Ovary (tissue), 10 donors: ENCODE results near the gene CNDP2. TPM values are rescaled to one million over a fixed set of nuclear protein-coding genes. Genes with fewer than 3 reads are reported as not detected.

Experiments
- DNase-seq, 5 donors: peaks; one replicate each; pipeline ENCODE4 v3.0.0-alpha.2; 2019 to 2020
- H3K27ac ChIP-seq, 2 donors: fragments of 200-600 bp; one replicate each; pipeline versions ENCODE4 v1.5.1 to v1.8.0; 2019 to 2022
- H3K27me3 ChIP-seq: fragments of 200-600 bp; one replicate; pipeline ENCODE4 v1.8.0; 2022
- H3K36me3 ChIP-seq: fragments of 200-600 bp; sonication (generic); one replicate; pipeline ENCODE4 v1.5.1; 2019
- H3K4me1 ChIP-seq: one replicate; pipeline ENCODE4 v1.8.1; 2013; ENCODE audit warnings: mild to moderate bottlenecking, moderate library complexity; ENCODE audit not compliant: insufficient read depth
- H3K4me3 ChIP-seq: fragments of 200-600 bp; sonication (generic); one replicate; pipeline ENCODE4 v1.5.1; 2017
- H3K9me3 ChIP-seq, 2 donors: fragments of 200-600 bp in 1 of 2; sonication (generic) in 1 of 2; one replicate each; pipeline versions ENCODE4 v1.5.1 to v1.8.1; 2013 to 2019; ENCODE audit warnings: mild to moderate bottlenecking in 1 of 2, moderate library complexity in 1 of 2
- CTCF ChIP-seq, 3 donors: fragments of 450-650 bp in 2 of 3; fragments of 200-600 bp in 1 of 3; IDR thresholded peaks; one replicate each; pipeline versions ENCODE4 v1.5.1 to v1.8.0; 2016 to 2022; ENCODE audit warnings: antibody characterized with exemption in 3 of 3, mild to moderate bottlenecking in 1 of 3
- EP300 ChIP-seq: sonication (generic); formaldehyde crosslinking; IDR thresholded peaks from one replicate; pipeline ENCODE4 v1.6.1; 2017; ENCODE audit warnings: antibody characterized with exemption
- POLR2A ChIP-seq: fragments of 450-650 bp; IDR thresholded peaks from one replicate; pipeline ENCODE4 v1.6.1; 2017; ENCODE audit warnings: antibody characterized with exemption, mild to moderate bottlenecking, moderate library complexity
- WGBS, 3 donors: extraction: QIAGEN DNeasy Blood & Tissue Kit in 1 of 3; methylation state at CpG; one replicate each; pipeline versions ENCODE4 v1.1.5 to v1.1.7; 2013 to 2017; 5-methylcytosine and 5-hydroxymethylcytosine counted together
- intact Hi-C, 4 donors: fragments of 100-400 bp; cut with DNase I; formaldehyde crosslinking; loops; one replicate each; pipeline versions ENCODE4 v1.11.0 to v1.15.1; 2022 to 2023
- long read RNA-seq, 3 donors: library from polyadenylated mRNA in 2 of 3; unstranded in 2 of 3; transcript quantifications; one replicate each; pipeline ENCODE4 v2.0.0 and lab custom pipeline, GENCODE V29; 2021 to 2026
- polyA plus RNA-seq, 2 donors: library from polyadenylated mRNA; stranded (reverse); fragments of 200-250 nt in 1 of 2; fragments of 350-450 nt in 1 of 2; fragmentation: Illumina TruSeq in 1 of 2; extraction: RNeasy Lipid Tissue Mini Kit (QIAGEN cat#74804) in 1 of 2; gene quantifications; one replicate each; pipeline ENCODE4 v1.2.3, GENCODE V29; 2013 to 2014
- total RNA-seq, 7 donors: library from RNA; depleted of rRNA in 2 of 7; stranded (reverse); fragments of >200 nt in 2 of 7; fragmentation: NEBNext Ultra II Directional in 3 of 7; extraction: Animal tissue kit (Norgen Biotek cat#: 25700) in 3 of 7; gene quantifications; one replicate each; pipeline versions ENCODE4 v1.1.0 to v1.2.4, GENCODE V29; 2016 to 2023
- donor health status: DM: no; HTN: no; CAD: no; lungs with moderate emphysema.
- donor health status: DM: no; HTN: no; CAD: no.
- donor health status: Bipolar disorder and iron deficiency.
- donor health status: DM: yes; HTN: yes; CAD: no.
- donor health status: DM: no; HTN: no; CAD: no.
- donor health status: DM: yes; HTN: yes; CAD: no.

Gene CNDP2
- total RNA-seq (100 to 1,000 TPM in 2 of 7 donors, 10 to 100 TPM in 5; 28.1 to 119 (median 91.7) TPM), polyA plus RNA-seq (100 to 1,000 TPM in 1 of 2 donors, 10 to 100 TPM in 1; 41.1 to 107 TPM)
- long read RNA-seq, donor 1, full-length matches to known transcripts = 259 of 355 reads
- long read RNA-seq, donor 1, partial matches to known transcripts = 66 of 355 reads
- long read RNA-seq, donor 1, other reads (novel, unspliced or antisense) = 30 of 355 reads
- long read RNA-seq, donor 2, full-length matches to known transcripts = 15 of 15 reads
- long read RNA-seq, donor 2, partial matches to known transcripts = 0 of 15 reads
- long read RNA-seq, donor 2, other reads (novel, unspliced or antisense) = 0 of 15 reads
- long read RNA-seq, donor 3, full-length matches to known transcripts = 142 of 210 reads
- long read RNA-seq, donor 3, partial matches to known transcripts = 53 of 210 reads
- long read RNA-seq, donor 3, other reads (novel, unspliced or antisense) = 15 of 210 reads

GRCh38 chr18:74495581-74496507, at the start of gene CNDP2:
CNDP2 (plus strand) TSS chr18:74496363; CDS start chr18:74499974, 3,611 bp downstream.
- peak within 1 kb of the TSS; percentile 27 to 89 for H3K27ac ChIP-seq
- no peaks in the 10 kb centered on the region for H3K9me3 ChIP-seq
- DNase-seq = peak; percentile 100
- H3K4me1 ChIP-seq = peaks cover 4% of the 10 kb centered on the region
- TF ChIP-seq EP300 (peak; percentile 11), POLR2A (peak; percentile 81), CTCF (IDR thresholded peaks at IDR 0.05) (no peak)
- H3K27me3 ChIP-seq = no peaks in the 10 kb centered on the region
- WGBS, 3 donors = 0 to 1% (median 0%) methylated on average over 68 to 71 of the region's 71 CpGs
- peak within 1 kb of the TSS; percentile 74 for H3K4me3 ChIP-seq
- no peaks in the 10 kb centered on the region for H3K36me3 ChIP-seq
- intact Hi-C loops = loop anchor here in 1 of 4 donors (5.0 kb wide), 1 partner anchor 299 kb away; no protein-coding TSS in a partner anchor

- Histone ChIP-seq H3K36me3 (no peaks in the 10 kb centered on the region), H3K4me1 (no peaks in the 10 kb centered on the region), H3K27ac (no peak overlapping the region), H3K9me3 (no peaks in the 10 kb centered on the region), H3K27me3 (no peaks in the 10 kb centered on the region), H3K4me3 (no peak overlapping the region)
- TF ChIP-seq POLR2A (no peak), CTCF (IDR thresholded peaks at IDR 0.05) (no peak), EP300 (no peak)
- WGBS, 3 donors = 90 to 91% (median 91%) methylated on average over 33 to 38 of the region's 38 CpGs
- intact Hi-C loops = no loop called here
- no peak for DNase-seq
Observed at GRCh38 chr18:74446631-74447403, 49.3 kb upstream of the CNDP2 start.

GRCh38 chr18:74447404-74448152, 48.6 kb upstream of the CNDP2 start:
- TF ChIP-seq CTCF (IDR thresholded peaks at IDR 0.05) = no peak
- TF ChIP-seq POLR2A = no peak
- no peak for TF ChIP-seq EP300
- WGBS, 3 donors = 85 to 87% (median 85%) methylated on average over 16 of the region's 16 CpGs
- no peak overlapping the region for H3K27ac ChIP-seq
- H3K27me3 ChIP-seq = no peaks in the 10 kb centered on the region
- DNase-seq = no peak
- H3K4me3 ChIP-seq = no peak overlapping the region
- no peaks in the 10 kb centered on the region for H3K36me3 ChIP-seq
- H3K4me1 ChIP-seq = no peaks in the 10 kb centered on the region
- intact Hi-C loops = no loop called here
- no peaks in the 10 kb centered on the region for H3K9me3 ChIP-seq
